Measurements from ENCODE around the gene JMJD8.
A peak's percentile ranks its signal among the peaks of the same experiment; 100 is the strongest.

GRCh38 chr16:645852-646678 lies 38.1 kb downstream of the JMJD8 start:
- TF ChIP-seq POLR2A (IDR thresholded peaks at IDR 0.05), result peak; percentile 56 to 83
- TF ChIP-seq, protein P1, sequence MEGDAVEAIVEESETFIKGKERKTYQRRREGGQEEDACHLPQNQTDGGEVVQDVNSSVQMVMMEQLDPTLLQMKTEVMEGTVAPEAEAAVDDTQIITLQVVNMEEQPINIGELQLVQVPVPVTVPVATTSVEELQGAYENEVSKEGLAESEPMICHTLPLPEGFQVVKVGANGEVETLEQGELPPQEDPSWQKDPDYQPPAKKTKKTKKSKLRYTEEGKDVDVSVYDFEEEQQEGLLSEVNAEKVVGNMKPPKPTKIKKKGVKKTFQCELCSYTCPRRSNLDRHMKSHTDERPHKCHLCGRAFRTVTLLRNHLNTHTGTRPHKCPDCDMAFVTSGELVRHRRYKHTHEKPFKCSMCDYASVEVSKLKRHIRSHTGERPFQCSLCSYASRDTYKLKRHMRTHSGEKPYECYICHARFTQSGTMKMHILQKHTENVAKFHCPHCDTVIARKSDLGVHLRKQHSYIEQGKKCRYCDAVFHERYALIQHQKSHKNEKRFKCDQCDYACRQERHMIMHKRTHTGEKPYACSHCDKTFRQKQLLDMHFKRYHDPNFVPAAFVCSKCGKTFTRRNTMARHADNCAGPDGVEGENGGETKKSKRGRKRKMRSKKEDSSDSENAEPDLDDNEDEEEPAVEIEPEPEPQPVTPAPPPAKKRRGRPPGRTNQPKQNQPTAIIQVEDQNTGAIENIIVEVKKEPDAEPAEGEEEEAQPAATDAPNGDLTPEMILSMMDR (IDR thresholded peaks at IDR 0.05), result no peak
